SK-N-SH (cell line): Measurements from ENCODE around the gene AGPAT3.

Experiments
- CTCF ChIP-seq: fragments of 200-600 bp; sonication (generic); IDR thresholded peaks from 2 replicates; pipeline ENCODE4 v1.6.1; 2017; ENCODE audit warnings: antibody characterized with exemption, mild to moderate bottlenecking, moderate library complexity
- ELF1 ChIP-seq: IDR thresholded peaks from 2 replicates; pipeline ENCODE4 v1.4.0; 2012
- EP300 ChIP-seq, 2 experiments: IDR thresholded peaks; 2 replicates each; pipeline versions ENCODE4 v1.4.0 to v1.6.1; 2012; ENCODE audit warnings: borderline replicate concordance in 1 of 2, low read depth in 1 of 2, low read length in 1 of 2
- RFX5 ChIP-seq: IDR thresholded peaks from 2 replicates; pipeline ENCODE4 v1.6.1; 2012; ENCODE audit warnings: mild to moderate bottlenecking, improper control_type of control experiment, low read length
- TAF1 ChIP-seq: IDR thresholded peaks from 2 replicates; pipeline ENCODE4 v1.6.1; 2012; ENCODE audit warnings: low read depth, mild to moderate bottlenecking, low read length, moderate library complexity, borderline replicate concordance
- YY1 ChIP-seq: IDR thresholded peaks from 2 replicates; pipeline ENCODE4 v1.4.0; 2012; ENCODE audit warnings: low read depth, mild to moderate bottlenecking

- TF ChIP-seq CTCF (no peak), YY1 (no peak), RFX5 (no peak), EP300 (IDR thresholded peaks at IDR 0.05; ENCODE audit: borderline replicate concordance in 1 of 2, low read depth in 1 of 2, low read length in 1 of 2) (no peak), ELF1 (no peak), TAF1 (no peak)
Observed at GRCh38 chr21:43867948-43868347, 2.9 kb downstream of the AGPAT3 start.
